8988T (cell line): ENCODE results near the gene PCNX1.

Experiments used
- DNase-seq: peaks from one replicate; pipeline ENCODE4 v3.0.0; 2011

Gene PCNX1

DNA sequence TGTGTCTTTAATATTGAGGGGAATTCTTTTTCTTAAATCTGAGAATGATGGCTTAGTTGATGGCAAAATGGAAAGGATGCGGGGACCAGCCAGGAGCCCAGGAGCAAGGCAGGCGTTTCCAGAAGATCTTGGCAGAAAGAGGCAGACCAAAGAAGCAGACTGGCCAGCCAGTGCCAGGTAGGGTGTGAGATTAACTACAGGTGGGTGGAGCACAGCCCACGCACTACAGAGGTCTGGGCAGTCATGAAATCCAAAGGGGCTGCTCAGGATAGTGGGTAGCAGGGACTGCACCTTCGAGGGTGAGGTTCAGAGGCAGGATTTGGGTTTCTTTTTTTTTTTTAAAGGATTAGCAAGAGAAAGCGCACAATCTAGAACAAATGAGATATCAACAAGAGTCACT, 17.7 kb upstream of the PCNX1 start:
- DNase-seq = no peak

DNA sequence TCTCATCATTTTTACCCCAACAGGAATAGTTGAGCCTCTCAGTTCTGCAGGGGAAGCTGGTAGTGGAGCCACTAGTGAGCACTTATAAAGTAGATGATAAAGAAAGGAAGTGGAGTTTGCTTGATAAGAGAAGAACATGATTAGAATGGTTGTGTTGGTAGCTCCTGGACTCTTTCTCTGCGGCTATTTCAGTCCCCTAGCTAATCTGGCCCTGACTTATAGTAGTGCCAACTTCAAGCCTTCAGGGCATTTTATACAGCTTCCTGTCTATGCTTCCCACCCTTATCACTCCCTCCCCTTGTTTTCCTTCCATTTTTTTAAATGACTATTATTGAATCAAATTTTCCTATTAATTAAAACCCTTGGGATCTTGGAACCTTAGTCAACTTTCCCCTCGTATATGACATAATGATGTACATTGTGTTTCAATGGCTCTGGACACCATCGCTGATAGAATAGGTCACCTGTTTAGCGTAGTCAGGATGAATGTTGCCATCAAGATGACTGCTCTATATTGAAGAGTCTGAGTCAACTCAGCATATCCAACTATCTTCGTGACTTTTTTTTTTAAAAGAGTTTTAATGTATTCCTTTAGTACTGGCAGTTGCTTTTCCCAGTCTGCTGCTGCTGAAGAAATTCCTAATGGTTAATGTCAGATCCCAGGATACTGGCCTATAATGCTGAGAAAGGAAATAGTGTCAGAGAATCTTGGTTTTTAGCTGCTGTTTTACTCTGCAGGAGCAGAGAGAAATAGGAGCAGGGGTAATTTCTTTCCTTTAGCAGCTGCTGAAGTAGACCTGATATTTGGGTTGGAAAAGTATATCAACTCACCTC, 16.2 kb upstream of the PCNX1 start:
- no peak for DNase-seq

DNA sequence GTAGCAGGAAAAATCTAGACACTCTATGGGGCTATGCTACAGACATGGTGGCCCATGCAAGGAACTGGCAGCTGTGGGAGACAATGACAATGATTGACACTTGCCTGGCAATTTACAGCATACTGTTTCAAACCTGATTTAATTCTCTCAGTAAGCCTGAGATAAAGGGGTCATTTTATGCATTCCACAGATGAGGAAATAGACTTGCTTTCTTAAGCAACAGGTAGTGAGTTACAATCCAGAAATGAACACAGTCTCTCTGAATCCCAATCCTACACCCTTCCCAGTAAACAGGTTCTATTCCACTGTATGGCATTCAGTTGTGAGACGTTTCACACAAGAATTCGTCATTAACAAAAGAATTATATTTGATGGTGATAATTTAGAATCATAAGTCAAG, 15.5 kb upstream of the PCNX1 start:
- no peak for DNase-seq

DNA sequence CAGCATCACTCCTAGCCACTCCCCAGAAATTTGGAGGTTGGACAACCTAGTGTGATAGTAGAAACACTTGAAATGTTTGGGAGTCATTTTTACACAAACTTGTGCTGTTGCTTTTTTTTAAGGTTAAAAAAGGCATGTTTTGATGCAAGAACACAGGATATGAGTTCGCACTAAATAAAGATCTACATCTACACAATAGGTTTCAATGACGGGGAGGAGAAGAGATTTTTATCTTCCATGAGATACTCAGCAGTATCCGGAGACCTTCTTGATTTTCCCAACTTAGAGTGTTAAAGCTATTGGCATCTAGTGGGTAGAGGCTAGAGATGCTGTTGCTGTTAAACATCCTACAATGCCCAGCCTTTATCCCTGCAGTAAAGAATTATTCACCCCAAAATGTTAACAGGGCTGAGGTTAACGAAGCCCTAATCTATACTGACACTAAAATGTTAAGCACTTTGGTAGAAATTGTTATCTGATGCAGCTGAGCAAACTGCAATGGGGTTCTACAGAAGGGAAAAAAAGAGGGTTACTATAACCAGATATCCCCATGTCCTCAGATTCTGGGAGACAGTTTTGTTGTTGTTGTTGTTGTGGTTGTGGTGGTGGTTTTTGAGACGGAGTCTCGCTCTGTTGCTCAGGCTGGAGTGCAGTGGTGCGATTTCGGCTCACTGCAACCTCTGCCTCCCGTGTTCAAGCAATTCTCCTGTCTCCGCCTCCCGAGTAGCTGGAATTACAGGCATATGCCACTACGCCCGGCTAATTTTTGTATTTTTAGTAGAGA, 14.0 kb upstream of the PCNX1 start:
- no peak for DNase-seq

DNA sequence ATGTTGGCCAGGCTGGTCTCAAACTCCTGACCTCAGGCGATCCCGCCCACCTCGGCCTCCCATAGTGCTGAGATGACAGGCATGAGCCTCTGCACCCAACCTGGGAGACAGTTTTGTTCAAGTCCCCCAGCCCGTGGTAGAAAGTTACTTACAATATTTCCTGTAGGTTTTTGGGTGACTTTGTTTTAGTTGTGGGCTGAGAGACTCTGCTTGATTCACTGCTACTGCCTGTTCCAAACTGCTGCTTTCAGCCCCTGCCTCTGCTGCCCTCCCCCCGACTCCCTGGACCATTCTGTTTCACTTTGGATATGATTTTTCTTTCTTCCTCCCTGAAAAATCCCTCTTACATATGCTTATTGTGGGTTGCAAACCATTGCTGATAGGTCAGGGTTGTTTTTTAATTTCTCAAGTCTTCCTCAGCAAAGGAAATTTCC, 13.4 kb upstream of the PCNX1 start:
- no peak for DNase-seq

DNA sequence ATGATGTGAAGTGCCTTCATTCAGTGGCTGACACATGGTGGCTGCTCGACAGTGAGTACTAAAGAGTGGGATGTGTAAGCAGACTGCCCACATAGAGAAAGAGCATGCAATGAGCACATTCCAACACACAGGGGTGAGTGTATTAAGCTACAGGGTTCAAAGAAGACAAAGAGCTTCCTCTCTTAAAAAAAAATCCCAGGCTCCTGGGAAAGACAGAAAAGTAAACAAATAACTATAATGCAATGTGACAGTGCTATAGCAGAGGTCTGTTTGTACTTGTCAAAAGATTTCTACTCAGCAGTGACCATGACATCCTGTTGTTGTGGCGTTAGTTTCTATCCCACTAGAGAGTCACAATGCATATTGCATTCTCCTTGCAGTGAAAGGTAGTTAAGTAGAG, 12.4 kb upstream of the PCNX1 start:
- no peak for DNase-seq

DNA sequence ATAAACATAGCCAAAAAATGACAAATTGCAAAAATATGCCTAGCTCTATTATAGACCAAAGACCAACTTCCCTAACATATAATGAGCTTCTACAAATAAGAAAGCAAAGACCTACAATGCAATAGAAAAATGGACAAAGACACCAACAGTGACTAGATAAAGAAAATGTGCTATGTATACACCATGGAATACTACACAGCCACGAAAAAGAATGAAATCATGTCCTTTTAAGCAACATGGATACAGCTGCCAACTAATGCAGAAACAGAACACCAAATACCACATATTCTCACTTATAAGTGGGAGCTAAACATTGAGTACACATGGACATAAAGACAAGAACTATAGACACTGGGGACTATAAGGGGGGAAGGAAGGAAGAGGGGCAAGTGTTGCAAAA, 10.9 kb upstream of the PCNX1 start:
- no peak for DNase-seq

DNA sequence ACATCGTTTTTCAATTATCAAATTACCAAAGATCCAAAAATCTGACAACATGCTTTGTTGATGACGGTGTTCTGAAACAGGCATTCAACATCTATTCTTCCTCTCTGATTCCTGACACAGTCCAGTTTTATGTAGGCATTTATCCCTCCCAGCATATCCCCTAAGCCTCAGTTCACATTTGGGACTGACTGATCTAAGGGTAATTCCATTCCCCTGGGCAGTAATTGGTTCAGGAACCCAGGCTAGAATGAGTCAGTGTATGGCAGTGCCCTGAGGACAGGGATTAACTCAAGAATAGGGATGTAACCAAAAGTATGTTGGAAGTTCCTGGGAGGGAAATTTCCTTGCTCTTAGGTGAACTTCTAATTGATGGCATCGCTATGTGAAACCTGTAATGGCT, 10.3 kb upstream of the PCNX1 start:
- DNase-seq = no peak

DNA sequence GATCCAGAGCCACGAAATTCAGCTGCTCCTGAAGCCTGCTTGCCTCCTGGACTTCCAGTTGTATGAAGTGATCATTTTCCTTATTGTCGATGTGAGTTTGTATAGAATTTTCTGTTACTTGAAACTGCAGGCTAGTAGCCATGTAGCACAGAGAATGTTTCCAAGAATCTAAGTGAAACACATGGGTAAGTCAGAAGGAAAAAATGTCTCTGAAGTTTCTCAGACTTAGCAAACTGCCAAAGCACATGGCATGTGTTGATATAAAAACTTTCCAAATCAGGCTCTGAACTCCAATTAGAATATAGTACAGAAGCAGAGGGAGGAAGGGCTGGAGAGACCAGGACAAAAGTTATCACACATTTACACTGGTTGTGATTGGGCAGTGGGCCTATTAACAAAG, 9.8 kb upstream of the PCNX1 start:
- no peak for DNase-seq

DNA sequence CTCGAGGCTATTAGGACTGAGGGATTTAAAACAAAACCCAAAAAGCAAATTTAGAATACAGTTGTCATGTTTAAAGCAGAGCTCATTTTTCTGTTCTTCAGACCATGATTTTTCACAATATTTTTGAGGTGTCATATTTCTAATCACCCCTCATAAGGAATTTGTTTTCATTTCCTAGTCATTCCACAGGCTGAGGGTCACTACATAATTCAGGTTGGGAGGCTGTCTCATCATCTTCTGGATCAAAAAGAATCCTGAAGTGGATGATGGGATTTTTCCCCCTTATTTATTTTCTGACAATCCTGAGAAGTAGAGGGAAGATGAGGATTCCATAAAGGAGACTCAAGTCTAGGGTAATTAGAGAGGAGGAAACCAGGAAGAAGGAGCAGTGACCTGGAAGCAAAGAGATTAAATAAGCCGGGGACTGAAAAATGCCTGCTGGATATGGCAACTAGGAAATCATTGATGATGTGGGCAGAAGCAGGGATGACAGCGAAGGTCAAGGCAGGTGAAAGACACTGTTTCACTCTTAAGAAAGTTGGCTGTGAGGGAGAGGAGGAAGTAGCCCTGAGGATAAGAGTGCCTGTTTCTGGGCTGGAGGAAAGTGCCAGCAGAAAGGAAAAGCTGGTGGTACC, 9.0 kb upstream of the PCNX1 start:
- DNase-seq = no peak

DNA sequence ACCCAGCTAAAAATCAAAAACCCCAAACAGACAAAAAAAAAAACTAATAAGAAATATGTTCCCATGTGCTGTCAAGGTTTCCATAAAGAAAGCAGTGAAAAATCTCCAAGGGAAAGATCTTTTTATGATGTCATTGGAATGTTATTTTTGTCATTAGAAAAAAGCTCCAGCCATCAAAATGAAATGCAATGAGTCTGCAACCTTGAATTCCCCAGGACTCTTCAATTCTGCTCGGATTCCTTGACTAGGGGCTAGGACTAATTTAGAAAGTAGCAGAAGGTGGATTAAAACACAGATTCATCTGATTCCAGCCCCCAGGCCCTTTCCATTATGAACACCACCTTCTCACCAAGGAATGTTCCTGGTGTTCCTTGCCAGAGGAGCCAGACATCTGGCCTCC, 6.0 kb upstream of the PCNX1 start:
- DNase-seq = no peak

DNA sequence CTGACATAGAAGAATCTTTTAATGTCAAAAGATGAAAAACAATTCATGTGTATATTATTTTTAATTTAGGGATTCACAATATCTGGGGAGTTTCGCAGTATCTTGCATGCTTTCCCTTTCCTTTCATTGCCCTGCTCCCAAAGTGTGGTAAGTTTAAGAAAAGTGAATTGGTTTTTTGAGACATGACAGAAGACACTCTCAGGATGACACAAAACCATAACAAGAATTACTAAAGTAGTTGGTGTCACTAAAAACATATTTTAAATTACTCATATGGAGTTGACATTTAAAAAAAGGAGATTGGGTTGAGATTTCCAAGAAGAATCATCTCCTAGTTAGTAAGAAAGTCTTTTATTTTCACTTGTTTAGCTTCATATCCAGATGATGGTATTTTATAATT, 5.1 kb upstream of the PCNX1 start:
- DNase-seq = no peak

DNA sequence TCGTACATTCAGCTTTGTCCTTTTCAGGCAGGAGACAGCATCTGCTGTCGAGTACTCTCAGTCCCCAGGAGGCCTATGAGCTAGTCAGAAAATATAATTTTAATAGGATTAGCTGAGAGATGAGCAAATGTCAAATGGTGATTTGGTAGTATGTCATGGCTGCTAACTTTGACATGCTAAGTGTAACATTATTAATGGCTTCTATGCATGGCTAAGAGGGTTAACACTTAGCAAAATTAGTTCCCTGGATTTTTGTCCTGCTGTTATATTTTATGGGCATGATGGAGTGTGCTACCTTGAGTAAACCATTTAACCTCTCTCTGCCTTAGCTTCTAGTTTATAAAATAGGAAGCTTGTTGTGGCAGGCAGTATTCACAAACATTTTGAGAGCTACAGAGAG, 2.9 kb upstream of the PCNX1 start:
- DNase-seq = no peak

DNA sequence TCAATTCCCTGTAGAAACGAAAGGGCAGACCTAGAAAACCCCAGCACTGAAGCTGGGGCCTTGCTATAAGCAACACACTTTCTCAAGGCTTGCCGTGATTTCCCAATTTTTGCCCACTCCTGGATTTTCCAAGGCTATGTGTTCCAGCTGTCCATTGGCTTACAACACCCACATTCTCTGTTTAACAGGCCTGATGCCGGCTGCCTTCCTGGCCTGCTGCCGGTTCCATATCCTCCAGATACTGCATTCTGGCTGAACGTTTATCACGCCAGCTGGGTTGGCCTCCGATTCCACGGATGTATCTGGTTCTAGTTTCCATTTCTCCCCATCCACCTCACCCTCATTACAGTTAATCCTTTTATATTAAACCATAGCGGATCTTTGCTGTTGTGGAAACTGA, 2.0 kb upstream of the PCNX1 start:
- no peak for DNase-seq

DNA sequence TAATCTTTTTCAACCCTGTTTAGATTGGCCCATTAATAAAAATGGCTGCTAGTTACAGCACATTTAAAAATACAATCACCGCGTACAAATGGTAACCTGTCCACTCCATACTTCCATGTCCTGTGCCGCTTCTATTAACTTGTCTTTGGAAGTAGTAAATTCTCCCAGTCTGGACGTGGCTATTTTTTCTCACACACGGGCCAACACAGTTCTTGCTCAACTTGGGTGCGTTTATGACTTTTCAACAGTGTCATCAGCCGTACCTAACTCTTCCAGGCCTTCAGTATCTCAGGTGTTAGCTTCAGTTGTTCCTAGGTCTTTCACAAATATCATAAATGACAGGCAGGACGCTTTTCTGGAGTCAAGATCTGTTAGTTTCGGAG, 475 bp upstream of the PCNX1 start:
- DNase-seq = no peak

DNA sequence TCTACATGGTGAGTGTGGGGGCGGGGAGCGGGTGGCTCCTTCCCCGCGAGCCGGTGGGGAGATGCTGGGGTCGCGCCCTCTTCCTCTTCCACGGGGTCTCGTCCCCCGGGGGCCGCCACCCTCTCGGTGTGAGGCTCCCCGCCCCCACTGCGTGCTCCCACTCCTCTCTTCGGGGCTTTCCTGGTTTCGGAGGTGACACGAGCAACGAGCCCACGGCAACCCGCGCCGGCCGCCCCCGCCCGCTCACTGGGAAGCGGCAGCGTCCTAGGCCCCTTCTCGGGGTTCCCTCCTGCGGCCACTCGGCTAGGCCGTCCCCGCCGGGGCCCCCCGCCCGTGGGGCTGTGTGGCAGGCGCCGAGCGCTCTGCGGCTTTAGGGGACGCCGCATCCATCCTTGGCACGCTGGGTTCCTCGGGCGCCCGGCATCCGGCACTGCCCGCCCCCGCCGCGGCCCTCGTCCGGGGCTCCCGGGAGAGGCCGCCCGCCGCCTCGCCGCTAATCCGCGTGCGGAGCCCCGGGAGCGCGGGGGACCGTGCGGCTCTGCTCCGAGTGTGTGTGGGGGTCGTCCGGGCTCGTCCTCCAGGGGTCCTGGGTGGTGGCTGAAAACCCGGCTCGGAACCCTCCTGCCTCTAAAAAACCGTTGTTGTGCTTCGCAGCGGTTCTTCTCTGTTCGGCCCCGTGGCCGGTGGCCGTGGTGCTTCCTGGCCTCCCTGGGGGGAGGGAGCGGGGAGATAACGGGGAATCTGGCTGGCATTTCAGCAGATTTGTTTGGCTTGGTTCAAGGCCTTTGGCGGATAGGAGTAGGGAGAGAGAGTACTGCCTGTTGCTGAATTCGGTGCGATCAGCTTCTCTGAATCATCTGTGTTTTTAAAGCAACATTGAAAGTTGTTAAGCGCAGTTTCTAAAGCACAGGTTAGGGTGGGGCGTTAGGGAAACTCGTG, 1.0 kb downstream of the PCNX1 start:
- DNase-seq = peak; percentile 43

DNA sequence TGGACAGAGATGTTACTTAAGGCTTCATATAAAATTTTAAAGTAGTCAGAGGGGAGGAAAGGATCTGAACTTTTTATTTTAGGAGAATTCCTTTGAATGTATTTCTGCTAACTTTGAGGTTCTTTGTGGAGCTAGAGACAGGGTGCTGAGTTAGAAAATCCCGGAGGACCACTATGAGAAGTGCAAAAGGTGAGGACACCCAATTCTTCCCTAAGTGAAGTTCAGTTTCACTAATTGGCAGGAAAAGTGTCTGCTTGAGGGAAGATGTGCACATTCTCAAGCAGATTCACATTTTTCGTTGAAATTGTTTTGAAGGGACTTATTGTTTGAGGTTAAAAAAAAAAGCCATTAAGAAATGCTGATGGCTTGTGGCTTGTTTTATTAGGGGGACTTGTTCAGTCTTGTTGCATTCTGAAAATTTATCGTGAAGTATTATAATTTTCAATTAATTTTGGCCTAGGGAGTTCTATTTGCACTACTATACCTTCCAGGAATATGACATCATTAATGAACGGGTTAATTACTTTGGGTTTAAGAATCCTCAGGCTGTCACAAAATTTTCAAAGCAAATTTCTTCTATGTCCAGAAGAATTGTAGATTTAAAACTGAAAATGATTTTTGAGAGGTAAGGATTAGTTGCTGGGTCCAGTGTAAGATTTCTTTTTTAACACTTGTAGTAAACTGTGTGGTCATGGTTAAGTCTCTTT, 1.8 kb downstream of the PCNX1 start:
- DNase-seq = no peak

DNA sequence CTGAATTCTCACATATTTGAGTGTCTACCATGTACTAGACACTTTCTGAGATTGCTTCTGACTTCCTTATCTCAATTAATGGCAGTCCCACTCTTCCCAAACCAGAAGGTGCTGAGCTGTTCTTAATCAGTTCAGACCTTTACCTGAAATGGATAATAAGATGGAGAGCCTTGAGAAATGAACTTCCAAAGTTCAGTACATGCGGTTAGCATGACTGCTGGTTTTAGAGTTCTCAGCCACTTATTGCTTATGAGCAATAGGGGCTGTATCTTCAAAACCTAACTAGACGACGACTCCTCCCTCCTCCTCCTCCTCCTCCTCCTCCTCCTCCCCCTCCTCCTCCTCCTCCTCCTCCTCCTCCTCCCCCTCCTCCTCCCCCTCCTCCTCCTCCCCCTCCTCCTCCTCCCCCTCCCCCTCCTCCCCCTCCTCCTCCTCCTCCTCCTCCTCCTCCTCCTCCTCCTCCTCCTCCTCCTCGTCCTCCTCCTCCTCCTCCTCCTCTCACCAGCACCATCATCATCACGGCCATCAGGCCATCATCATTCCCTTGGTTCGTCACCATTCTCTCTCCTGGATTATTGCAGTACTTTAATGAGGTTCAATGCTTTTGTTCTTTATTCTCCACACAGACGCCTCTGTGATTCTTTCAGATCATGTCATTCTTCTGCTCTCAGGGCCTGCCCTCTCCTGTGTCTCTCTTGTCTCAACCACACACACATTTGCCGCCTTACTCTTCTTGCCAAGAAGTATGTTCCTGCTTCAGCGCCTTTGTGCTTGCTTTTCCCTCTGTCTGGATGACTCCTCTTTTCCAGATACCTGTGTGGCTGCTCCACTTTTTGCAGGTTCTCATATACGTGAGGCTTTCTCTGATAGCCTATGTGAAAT, 2.7 kb downstream of the PCNX1 start:
- no peak for DNase-seq

DNA sequence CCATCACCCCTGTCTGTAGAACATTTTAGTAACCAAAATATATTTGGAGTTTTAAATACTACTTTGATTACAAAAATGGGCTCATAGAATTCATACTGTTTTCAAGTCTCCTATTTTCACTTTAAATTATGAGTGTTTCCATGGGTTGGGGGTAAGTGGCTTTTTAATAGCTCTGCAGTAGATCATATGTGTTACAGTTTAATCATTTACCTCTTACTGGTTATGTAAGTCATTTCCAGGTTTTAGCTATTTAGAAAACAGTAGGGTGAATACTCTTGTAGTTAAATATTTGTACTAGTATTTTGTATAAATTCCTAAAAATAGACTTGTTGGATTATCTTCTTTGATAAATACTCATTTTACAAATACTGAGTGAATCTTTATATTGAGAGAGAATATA, 8.2 kb downstream of the PCNX1 start:
- no peak for DNase-seq

DNA sequence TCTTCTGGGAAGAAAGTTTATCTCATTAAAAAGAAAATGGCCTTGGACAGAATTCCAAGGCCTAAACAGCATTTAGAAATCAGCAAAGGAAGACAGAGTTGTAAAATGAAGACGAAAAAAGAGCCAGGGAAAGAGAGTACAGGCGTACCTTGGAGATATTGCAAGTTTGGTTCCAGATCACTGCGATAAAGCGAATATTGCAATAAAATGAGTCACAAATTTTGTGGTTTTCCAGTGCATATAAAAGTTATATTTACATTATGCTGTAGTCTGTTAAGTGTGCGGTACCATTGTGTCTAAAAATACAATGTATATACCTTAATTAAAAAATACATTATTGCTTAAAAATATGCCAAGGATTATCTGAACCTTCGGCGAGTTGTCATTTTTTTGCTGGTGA, 9.0 kb downstream of the PCNX1 start:
- DNase-seq = no peak

DNA sequence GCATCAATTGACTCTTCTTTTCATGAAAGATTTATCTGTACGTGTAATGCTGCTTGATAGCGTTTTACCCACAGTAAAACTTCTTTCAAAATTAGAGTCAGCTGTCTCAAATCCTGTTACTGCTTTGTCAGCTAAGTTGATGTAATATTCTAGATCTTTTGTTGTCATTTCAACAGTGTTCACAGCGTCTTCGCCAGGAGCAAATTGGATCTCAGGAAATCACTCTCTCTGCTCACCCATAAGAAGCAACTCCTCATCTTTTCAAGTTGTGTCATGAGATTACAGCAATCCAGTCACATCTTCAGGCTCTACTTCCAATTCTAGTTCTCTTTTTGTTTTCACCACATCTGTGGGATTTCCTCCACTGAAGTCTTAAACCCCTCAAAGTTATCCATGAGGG, 9.5 kb downstream of the PCNX1 start:
- DNase-seq = no peak
